ENCODE data around the gene ZNF536.

Gene ZNF536

GRCh38 chr19:30450835-30451321 lies 78.7 kb downstream of the ZNF536 start:
- no peak for DNase-seq (ENCODE audit: low read depth)
- TF ChIP-seq, protein P1, sequence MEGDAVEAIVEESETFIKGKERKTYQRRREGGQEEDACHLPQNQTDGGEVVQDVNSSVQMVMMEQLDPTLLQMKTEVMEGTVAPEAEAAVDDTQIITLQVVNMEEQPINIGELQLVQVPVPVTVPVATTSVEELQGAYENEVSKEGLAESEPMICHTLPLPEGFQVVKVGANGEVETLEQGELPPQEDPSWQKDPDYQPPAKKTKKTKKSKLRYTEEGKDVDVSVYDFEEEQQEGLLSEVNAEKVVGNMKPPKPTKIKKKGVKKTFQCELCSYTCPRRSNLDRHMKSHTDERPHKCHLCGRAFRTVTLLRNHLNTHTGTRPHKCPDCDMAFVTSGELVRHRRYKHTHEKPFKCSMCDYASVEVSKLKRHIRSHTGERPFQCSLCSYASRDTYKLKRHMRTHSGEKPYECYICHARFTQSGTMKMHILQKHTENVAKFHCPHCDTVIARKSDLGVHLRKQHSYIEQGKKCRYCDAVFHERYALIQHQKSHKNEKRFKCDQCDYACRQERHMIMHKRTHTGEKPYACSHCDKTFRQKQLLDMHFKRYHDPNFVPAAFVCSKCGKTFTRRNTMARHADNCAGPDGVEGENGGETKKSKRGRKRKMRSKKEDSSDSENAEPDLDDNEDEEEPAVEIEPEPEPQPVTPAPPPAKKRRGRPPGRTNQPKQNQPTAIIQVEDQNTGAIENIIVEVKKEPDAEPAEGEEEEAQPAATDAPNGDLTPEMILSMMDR (IDR thresholded peaks at IDR 0.05; ENCODE audit: low read depth, low read length) = no peak
- TF ChIP-seq MYC (IDR thresholded peaks at IDR 0.05; ENCODE audit: low read depth, low read length) (no peak), POLR2A (IDR thresholded peaks at IDR 0.05; ENCODE audit: extremely low read depth, insufficient read length) (no peak)
- TF ChIP-seq, protein P2, sequence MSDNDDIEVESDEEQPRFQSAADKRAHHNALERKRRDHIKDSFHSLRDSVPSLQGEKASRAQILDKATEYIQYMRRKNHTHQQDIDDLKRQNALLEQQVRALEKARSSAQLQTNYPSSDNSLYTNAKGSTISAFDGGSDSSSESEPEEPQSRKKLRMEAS (IDR thresholded peaks at IDR 0.05; ENCODE audit: low read depth, low read length) = no peak
- H3K4me3 ChIP-seq (ENCODE audit: low read depth, low read length) = no peak overlapping the region

GRCh38 chr19:30452931-30453330 lies 80.7 kb downstream of the ZNF536 start:
- DNase-seq (ENCODE audit: low read depth) = no peak
- no peak for TF ChIP-seq MYC (IDR thresholded peaks at IDR 0.05; ENCODE audit: low read depth, low read length)
- TF ChIP-seq, protein P2 (IDR thresholded peaks at IDR 0.05; ENCODE audit: low read depth, low read length) = no peak
- TF ChIP-seq POLR2A (IDR thresholded peaks at IDR 0.05; ENCODE audit: extremely low read depth, insufficient read length) = no peak
- TF ChIP-seq, protein P1 (IDR thresholded peaks at IDR 0.05; ENCODE audit: low read depth, low read length) = no peak
- H3K4me3 ChIP-seq (ENCODE audit: low read depth, low read length) = no peak overlapping the region

- no peak overlapping the region for H3K4me3 ChIP-seq (ENCODE audit: low read depth, low read length)
- DNase-seq (ENCODE audit: low read depth) = no peak
- TF ChIP-seq, protein P2 (IDR thresholded peaks at IDR 0.05; ENCODE audit: low read depth, low read length) = no peak
- TF ChIP-seq MYC (IDR thresholded peaks at IDR 0.05; ENCODE audit: low read depth, low read length) = no peak
- TF ChIP-seq, protein P1 (IDR thresholded peaks at IDR 0.05; ENCODE audit: low read depth, low read length) = no peak
- TF ChIP-seq POLR2A (IDR thresholded peaks at IDR 0.05; ENCODE audit: extremely low read depth, insufficient read length) = no peak
These were observed 81.6 kb downstream of the ZNF536 start for GRCh38 chr19:30453743-30454142.

GRCh38 chr19:30455881-30456280 lies 83.7 kb downstream of the ZNF536 start:
- DNase-seq (ENCODE audit: low read depth) = no peak
- no peak overlapping the region for H3K4me3 ChIP-seq (ENCODE audit: low read depth, low read length)
- TF ChIP-seq, protein P1 (IDR thresholded peaks at IDR 0.05; ENCODE audit: low read depth, low read length) = no peak
- TF ChIP-seq POLR2A (IDR thresholded peaks at IDR 0.05; ENCODE audit: extremely low read depth, insufficient read length) (no peak), MYC (IDR thresholded peaks at IDR 0.05; ENCODE audit: low read depth, low read length) (no peak)
- TF ChIP-seq, protein P2 (IDR thresholded peaks at IDR 0.05; ENCODE audit: low read depth, low read length) = no peak

GRCh38 chr19:30457484-30457883 lies 85.3 kb downstream of the ZNF536 start:
- TF ChIP-seq POLR2A (IDR thresholded peaks at IDR 0.05; ENCODE audit: extremely low read depth, insufficient read length) (no peak), MYC (IDR thresholded peaks at IDR 0.05; ENCODE audit: low read depth, low read length) (no peak)
- TF ChIP-seq, protein P1 (IDR thresholded peaks at IDR 0.05; ENCODE audit: low read depth, low read length) = no peak
- TF ChIP-seq, protein P2 (IDR thresholded peaks at IDR 0.05; ENCODE audit: low read depth, low read length) = no peak
- no peak for DNase-seq (ENCODE audit: low read depth)
- H3K4me3 ChIP-seq (ENCODE audit: low read depth, low read length) = no peak overlapping the region
